ENCODE measurements around the gene LZTS3.

LZTS3 gene

DNA sequence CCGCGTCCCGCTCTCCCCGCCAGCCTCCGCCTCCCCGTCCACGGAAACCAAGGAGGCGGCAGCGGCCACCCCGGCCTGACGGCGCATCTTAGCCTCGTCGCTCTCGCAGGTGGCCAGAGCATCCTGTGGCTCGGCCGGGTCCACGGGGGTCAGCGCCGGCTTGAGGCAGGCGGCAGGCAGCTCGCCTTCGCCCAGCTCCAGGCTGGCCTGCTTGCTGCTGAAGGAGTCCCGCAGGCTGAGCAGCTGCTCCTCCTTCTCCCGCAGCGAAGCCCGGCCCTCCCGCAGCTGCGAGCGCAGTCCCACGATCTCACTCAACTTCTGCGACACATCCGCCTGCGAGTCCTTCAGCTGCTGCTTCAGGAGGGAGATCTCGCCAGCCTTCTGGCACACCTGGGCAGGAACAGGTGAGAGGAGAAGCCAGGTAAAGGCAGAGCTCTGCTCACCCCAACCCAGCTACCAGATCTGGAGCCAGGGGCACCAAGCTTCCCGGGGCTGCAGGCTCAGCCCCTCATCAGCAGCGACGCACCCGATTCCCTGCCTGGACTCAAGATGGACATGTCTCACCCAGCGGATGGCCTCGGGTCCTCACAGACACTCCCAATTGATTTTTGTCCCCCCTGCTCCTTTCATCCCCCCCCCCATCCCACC is 8.5 kb downstream of the LZTS3 start:
- no peak for TF ChIP-seq GATA3 (IDR thresholded peaks at IDR 0.05; ENCODE audit: low read depth, low read length)
- no peak for TF ChIP-seq GATA2 (IDR thresholded peaks at IDR 0.05; ENCODE audit: low read depth, low read length)

DNA sequence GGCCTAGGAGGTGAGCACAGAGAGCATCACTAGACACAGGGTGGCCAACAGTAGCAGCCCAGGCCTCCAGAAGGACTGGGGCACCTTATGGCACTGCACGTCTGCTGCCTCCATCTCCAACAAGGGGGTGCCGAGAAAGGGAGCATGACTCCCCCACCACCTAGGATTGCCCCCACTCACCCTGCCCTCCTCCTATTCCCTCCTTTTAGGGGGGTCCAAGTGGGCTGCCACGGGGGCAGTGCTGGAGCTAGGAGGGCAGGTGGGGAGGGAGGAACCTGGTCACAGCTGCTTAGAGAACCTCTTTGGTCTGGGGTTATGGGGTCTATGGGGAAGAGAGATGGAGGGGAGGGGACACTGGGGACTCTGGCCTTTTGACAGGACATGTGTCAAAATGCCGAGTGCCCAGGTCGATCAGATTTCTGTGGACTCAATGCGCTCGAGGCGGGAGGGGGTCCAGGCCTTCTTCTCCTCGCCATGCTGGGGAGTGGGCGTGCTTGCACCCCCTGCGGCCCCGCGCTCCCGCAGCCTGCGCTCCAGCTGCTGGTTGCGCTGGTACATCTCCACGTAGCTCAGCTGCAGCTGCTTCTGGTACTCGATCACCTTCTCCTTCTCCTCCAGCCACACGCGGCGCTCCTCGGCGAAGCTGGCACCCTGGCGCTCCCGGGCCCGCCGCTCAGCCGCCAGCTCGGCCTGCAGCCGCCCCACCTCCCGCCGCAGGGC is 9.1 kb downstream of the LZTS3 start:
- TF ChIP-seq GATA2 (IDR thresholded peaks at IDR 0.05; ENCODE audit: low read depth, low read length) (no peak), GATA3 (IDR thresholded peaks at IDR 0.05; ENCODE audit: low read depth, low read length) (no peak)

DNA sequence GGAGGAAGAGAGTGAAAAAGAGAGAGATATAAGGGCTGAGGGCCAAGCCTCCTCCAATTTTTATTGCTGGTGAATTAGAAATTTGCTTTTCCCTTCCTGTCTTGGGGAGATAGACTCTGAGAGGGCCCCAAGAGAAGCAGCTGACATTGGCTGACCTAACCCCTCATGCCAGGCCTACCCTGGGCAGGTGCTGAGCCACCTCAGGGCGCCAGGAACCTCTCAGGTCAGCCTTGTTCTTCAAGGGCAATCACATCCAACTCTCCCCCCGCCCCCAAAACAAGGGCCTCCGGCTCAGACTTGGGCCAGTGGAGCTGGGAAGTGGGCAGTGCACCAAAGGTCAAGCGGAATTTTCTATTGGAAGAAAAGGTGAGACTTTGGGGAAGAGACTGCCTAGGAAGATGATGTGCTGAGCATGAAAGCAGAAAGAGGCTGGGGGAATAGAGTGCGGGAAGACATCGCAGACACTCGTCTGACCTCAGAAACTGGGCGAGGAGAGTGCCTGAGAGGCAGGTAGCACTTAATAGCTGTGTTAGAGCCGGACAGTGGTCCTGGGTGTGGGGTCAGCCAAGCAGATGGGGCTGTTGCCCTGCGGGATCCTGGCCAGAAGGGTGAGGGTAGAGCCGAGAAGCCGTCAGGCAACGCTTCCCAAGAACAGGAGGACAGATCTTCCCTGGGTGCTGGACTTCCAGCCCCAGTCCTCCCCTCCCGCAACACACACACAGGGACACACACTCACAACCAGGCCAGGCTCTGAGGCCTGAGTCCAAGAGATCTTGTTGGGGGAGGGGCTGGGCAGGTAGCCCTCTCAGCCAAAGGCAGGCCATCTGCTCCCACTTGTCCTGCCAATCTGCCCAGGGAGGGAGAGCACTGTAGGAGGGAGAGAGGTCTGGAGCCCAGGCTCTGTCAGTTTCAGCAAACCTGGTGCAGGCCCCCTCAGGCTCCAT is 10.0 kb downstream of the LZTS3 start:
- TF ChIP-seq GATA2 (IDR thresholded peaks at IDR 0.05; ENCODE audit: low read depth, low read length) (no peak), GATA3 (IDR thresholded peaks at IDR 0.05; ENCODE audit: low read depth, low read length) (no peak)

DNA sequence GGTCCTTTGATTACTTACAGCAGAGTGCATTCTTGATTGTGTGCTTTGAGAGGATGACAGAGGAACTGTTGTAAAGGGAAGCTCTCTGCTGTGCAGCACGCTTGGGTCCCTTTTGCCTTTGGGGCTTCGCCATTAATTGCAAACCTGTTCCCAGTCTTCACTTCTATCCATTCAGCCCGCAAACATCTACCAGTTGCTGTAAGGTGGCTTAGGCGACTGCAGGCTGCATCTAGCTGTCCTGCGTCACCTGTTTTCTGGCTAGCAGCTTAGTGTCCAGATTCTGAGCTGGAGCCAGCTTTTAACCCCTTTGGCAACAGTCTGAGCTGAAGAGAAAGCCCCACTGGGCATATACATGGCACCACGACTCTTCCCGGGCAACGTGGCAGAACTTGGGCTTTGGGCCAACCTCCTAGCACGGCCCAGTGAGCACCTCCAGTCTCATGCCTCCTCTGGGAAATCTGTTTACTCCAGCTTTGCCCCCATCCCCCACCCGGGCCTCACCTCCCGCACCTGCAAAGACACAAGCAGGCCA is 11.2 kb downstream of the LZTS3 start:
- no peak for TF ChIP-seq GATA3 (IDR thresholded peaks at IDR 0.05; ENCODE audit: low read depth, low read length)
- no peak for TF ChIP-seq GATA2 (IDR thresholded peaks at IDR 0.05; ENCODE audit: low read depth, low read length)

DNA sequence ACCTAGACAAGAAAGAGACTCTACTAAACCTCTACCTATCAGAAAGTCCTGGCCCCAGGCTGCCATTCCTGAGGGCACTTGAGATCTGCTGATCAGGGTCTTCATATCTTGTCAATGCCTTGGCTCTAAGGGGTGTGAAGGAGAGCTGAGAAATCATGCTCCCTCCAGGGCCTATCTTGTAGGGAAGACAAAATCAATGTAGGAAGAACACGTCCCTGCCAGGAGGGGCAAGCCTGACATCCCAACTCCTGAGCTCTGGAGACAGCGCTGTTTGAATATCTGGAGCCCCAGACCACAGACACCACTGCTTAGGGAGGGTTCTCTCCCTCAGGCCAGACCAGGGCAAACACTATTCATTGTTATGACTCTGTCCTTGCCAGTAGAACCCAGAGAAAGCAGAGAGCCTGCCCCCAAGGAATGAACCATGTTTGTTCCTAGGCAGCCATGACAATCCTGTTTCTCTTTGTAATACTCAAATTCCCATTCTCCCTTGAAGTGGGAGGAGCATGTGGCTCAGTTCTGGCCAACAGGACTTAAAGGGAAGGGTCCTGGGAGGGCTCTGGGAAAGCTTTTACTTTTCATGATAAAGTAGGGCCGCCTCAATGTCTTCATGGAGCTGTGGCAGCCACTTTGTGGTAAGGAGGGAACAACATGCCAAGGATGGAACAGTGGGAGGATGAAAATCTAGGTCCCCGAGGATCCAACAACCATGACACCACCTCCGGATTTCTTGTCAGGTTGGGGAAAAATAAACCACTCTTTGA is 11.9 kb downstream of the LZTS3 start:
- TF ChIP-seq GATA3 (IDR thresholded peaks at IDR 0.05; ENCODE audit: low read depth, low read length) (no peak), GATA2 (IDR thresholded peaks at IDR 0.05; ENCODE audit: low read depth, low read length) (no peak)

DNA sequence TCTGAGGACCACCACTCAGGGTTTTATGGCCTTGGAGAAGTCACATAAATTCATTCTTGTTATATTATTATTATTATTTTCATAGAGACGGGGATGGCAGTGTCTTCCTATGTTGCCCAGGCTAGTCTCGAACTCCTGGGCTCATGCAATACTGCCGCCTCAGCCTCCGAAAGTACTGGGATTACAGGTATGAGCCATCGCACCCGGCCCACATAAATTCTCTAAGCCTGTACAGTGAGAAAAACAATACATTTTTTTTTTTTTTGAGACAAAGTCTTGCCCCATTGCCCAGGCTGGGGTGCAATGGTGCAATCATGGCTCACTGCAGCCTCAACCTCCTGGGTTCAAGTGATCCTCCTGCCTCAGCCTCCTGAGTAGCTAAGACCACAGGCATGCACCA is 12.9 kb downstream of the LZTS3 start:
- TF ChIP-seq GATA2 (IDR thresholded peaks at IDR 0.05; ENCODE audit: low read depth, low read length) (no peak), GATA3 (IDR thresholded peaks at IDR 0.05; ENCODE audit: low read depth, low read length) (no peak)

DNA sequence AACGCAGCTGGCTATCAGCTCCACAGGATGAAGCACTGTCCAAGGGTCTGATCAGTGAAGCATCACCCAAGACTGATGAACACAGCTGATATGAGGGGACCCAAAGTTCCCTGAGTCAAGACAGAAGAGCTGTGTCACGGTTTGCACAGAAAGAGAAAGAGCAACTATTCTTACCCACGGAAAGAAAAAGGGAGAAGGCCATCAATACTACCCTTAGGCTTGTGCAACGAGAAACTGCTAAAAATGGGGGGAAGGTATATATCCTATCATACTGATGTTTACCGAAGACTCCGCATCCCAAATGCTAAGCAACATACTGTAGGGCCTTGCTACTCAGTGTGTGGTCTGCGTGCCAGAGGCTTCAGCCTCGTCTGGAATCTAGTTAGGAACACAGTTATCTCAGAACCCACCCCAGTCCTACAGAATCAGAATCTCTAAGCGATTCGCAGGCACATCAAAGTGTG is 14.3 kb downstream of the LZTS3 start:
- TF ChIP-seq GATA2 (IDR thresholded peaks at IDR 0.05; ENCODE audit: low read depth, low read length) = no peak
- no peak for TF ChIP-seq GATA3 (IDR thresholded peaks at IDR 0.05; ENCODE audit: low read depth, low read length)

DNA sequence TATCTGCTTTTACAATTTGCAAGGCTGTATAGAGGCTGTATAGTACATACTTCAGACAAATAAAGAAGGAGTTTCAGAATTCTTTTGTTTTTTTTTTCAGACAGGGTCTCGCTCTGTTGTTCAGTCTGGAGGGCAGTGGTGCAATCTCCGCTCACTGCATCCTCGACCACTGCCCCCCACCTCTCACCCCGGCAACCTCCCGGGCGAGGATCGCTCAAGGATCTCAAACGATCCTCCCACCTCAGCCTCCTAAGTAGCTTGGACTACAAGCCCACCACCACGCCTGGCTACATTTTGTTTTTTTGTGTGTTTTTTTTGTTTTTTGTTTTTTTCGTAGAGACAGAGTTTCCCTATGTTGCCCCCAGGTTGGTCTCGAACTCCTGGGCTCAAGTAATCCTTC is 15.5 kb downstream of the LZTS3 start:
- TF ChIP-seq GATA3 (IDR thresholded peaks at IDR 0.05; ENCODE audit: low read depth, low read length) (no peak), GATA2 (IDR thresholded peaks at IDR 0.05; ENCODE audit: low read depth, low read length) (no peak)

DNA sequence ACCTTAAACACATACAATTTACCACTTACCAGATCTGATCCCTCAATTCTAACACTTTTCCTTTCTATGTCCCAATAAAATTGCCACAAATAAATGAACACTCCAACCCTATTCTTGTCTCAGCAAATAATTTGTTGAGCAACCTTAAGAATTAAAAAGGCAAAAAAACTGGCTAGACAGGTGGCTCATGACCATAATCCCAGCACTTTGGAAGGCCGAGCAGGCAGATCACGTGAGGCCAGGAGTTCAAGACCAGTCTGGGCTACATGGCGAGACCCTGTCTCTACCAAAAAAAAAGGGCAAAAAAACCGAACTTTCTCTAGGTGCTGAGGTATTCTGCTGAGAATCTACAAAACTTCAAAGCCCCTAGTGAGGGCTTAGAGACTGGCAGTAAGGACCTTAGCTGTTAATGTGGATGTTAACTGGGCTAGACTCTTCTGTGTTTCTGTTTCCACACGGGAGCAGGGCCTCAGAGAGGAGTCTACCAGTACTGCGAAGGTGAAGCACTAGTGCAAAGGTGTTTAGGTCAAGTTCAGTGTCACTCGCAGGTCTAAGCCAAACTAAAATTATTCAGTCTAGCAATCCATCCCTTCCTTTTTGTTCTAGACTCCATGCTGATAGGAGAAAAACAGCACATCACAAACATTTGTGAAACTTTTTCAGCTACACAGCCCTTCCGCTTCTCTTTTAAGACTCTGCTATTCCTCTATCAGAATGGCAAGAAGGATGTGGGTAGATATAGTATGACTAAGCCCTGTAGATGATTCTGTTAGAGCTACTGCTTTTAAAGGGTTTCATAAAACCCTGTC is 16.3 kb downstream of the LZTS3 start:
- no peak for TF ChIP-seq GATA3 (IDR thresholded peaks at IDR 0.05; ENCODE audit: low read depth, low read length)
- no peak for TF ChIP-seq GATA2 (IDR thresholded peaks at IDR 0.05; ENCODE audit: low read depth, low read length)

DNA sequence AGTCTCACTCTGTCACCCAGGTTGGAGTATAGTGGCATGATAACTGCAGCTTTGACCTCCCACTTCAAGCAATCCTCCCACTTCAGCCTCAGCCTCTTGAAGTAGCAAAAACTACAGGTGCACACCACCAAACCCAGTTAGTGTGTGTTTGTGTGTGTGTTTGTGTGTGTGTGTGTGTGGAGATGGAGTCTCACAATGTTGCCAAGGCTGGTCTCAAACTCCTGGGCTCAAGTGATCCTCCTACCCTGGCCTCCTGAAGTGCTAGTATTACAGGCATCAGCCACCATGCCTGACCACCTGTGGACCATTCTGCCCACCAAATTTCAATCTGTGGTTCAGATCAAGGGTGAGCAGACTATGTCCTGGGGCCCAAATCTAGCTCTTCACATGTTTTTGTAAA is 22.4 kb downstream of the LZTS3 start:
- TF ChIP-seq GATA2 (IDR thresholded peaks at IDR 0.05; ENCODE audit: low read depth, low read length) = no peak
- no peak for TF ChIP-seq GATA3 (IDR thresholded peaks at IDR 0.05; ENCODE audit: low read depth, low read length)

DNA sequence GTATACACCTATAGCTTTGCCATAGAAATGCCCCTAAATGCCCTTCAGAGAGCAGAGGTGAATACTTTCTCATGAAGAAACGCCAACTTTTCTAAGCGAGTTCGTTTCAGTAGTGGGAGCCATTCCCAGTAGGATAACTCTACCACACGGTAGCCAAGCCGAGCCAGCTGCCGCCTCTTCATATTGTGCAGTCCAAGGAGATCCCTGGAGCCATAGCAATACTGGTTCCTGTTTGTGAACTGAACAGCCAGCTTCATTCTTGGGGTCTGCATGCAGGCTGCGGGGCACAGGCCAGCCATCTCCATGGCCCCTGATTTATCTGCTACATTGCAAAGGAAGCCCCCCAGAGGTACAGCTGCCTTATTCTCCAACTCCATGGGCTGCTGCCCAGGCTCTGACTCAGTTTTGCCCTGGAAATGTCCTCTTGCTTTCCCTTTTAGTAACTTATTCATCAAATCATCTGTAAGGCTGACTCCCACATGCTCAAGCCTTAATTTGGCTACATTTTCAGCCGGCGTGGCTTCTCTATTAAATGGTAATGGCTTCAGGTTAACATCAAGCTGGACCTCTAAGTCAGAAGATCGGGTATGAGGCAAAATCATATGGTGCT is 26.5 kb downstream of the LZTS3 start:
- no peak for TF ChIP-seq GATA2 (IDR thresholded peaks at IDR 0.05; ENCODE audit: low read depth, low read length)
- TF ChIP-seq GATA3 (IDR thresholded peaks at IDR 0.05; ENCODE audit: low read depth, low read length) = no peak

DNA sequence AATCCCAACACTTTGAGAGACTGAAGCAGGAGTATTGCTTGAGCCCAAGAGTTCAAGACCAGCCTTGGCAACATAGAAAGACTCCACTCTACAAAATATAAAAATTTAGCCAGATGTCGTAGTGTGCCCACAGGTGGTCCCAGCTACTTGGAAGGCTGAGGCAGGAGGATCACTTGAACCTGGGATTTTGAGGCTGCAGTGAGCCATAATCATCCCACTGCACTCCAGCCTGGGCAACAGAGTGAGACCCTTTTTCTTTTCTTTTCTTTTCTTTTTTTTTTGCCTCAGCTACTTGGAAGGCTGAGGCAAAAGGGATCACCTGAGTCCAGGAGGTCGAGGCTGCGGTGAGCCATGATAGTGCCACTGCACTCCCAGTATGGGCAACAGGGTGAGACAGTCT is 31.6 kb downstream of the LZTS3 start:
- TF ChIP-seq GATA2 (IDR thresholded peaks at IDR 0.05; ENCODE audit: low read depth, low read length) = no peak
- TF ChIP-seq GATA3 (IDR thresholded peaks at IDR 0.05; ENCODE audit: low read depth, low read length) = no peak

Measured in SH-SY5Y (cell line).